SK-N-MC (cell line): Measurements from ENCODE around the gene CLMP.

ENCODE experiments used
- DNase-seq: peaks from one replicate; pipeline ENCODE4 v3.0.0-alpha.2; 2011; ENCODE audit warnings: low read depth, low spot score
- H3K27ac ChIP-seq: fragments of 200-600 bp; sonication (generic); 2 replicates; pipeline ENCODE4 v1.5.1; 2016; ENCODE audit warnings: mixed run types
- H3K36me3 ChIP-seq: fragments of 200-600 bp; sonication (generic); 2 replicates; pipeline ENCODE4 v1.6.1; 2017; ENCODE audit warnings: antibody characterized with exemption, low read length, mixed read lengths; ENCODE audit not compliant: insufficient read depth
- H3K4me3 ChIP-seq: fragments of 200-600 bp; sonication (generic); 2 replicates; pipeline ENCODE4 v1.5.1; 2016
- H3K9ac ChIP-seq: fragments of 200-600 bp; sonication (generic); 2 replicates; pipeline ENCODE4 v1.8.0; 2017; ENCODE audit warnings: mixed run types, mixed read lengths; ENCODE audit not compliant: insufficient read length
- H3K9me3 ChIP-seq: fragments of 200-600 bp; sonication (generic); 2 replicates; pipeline ENCODE4 v1.6.1; 2017; ENCODE audit warnings: low read depth, mild to moderate bottlenecking, antibody characterized with exemption, low read length, moderate library complexity, mixed read lengths
- EZH2 ChIP-seq: fragments of 200-600 bp; sonication (generic); IDR thresholded peaks from one replicate; pipeline ENCODE4 v1.6.1; 2017; ENCODE audit warnings: antibody characterized with exemption
- FOXP2 ChIP-seq: optimal IDR thresholded peaks from 2 replicates; pipeline ENCODE3; 2011; ENCODE audit warnings: mild to moderate bottlenecking, moderate library complexity; ENCODE audit not compliant: insufficient read depth; ENCODE audit errors: extremely low read length, control extremely low read depth
- POLR2AphosphoS5 ChIP-seq: IDR thresholded peaks from 2 replicates; pipeline ENCODE4 v1.6.1; 2012; ENCODE audit warnings: mild to moderate bottlenecking, low read depth, low read length, borderline replicate concordance

The CLMP gene

DNA sequence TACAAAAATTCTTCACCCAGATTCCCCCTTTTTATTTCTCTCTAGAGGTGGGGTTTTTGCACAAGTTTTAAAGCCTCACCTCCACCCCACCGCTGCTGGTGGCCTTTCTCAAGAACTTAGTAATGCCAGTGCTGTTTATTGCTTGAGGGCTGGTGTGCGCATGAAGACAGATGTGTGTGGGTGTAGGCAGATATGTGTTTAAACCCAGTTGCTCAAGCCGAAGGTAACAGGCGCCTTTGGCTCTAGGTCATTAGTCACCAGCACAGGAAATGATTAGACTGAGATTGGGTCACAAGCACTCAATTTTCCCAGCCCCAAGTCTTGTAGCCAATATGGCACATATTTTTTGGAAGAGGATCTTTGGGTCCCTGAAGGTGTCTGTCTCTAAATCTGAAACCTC, 2.7 kb upstream of the CLMP start:
- TF ChIP-seq FOXP2 (no peak), POLR2AphosphoS5 (no peak; the same call in 1 of the 2 replicates), EZH2 (no peak)
- no peaks in the 10 kb centered on the region for H3K9me3 ChIP-seq
- 0 out of 2 replicates have a peak overlapping the region, but pooled peaks have one; percentile 2 for H3K4me3 ChIP-seq
- H3K9ac ChIP-seq, result no peak overlapping the region
- H3K36me3 ChIP-seq, result peaks cover 6% of the 10 kb centered on the region
- no peak for DNase-seq
- no peak overlapping the region for H3K27ac ChIP-seq

GRCh38 chr11:123196060-123196714, 1.1 kb upstream of the CLMP start:
- DNase-seq, result no peak
- no peak overlapping the region for H3K4me3 ChIP-seq
- no peak overlapping the region for H3K9ac ChIP-seq
- no peaks in the 10 kb centered on the region for H3K9me3 ChIP-seq
- H3K27ac ChIP-seq, result no peak overlapping the region
- no peak for TF ChIP-seq EZH2
- no peak for TF ChIP-seq POLR2AphosphoS5
- TF ChIP-seq FOXP2, result no peak
- peaks cover 21% of the 10 kb centered on the region for H3K36me3 ChIP-seq

- no peaks in the 10 kb centered on the region for H3K9me3 ChIP-seq
- DNase-seq, result no peak
- H3K9ac ChIP-seq, result peak overlapping the region; percentile 88
- H3K36me3 ChIP-seq, result peaks cover 35% of the 10 kb centered on the region
- TF ChIP-seq FOXP2, result peak; percentile 26
- TF ChIP-seq EZH2, result no peak
- TF ChIP-seq POLR2AphosphoS5, result no peak
- H3K27ac ChIP-seq, result peak overlapping the region; percentile 84
- H3K4me3 ChIP-seq, result peak overlapping the region; percentile 84
These were observed 486 bp downstream of the CLMP start for GRCh38 chr11:123194337-123195187.

DNA sequence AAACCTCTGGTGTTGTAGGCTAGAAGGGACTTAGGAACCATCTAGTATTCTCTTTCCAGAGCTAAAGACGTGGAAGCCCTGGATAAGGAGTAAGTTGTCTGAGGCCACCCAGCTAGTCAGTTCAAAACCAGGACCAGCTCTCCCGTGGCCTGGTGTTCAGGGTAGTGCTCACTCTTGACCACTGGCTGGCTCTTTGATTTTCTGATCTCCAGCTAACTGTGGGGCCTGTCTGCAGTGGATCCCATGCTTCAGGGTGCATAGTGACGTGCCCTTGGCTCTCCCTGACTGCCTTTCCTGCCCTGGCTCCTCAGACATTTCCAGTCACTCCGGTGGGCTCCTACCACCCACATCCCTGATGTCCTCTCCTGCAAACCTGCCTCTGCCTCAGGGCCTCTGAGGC, 1.3 kb downstream of the CLMP start:
- H3K9me3 ChIP-seq, result no peaks in the 10 kb centered on the region
- peak overlapping the region; percentile 84 for H3K27ac ChIP-seq
- peak overlapping the region; percentile 88 for H3K9ac ChIP-seq
- DNase-seq, result no peak
- peaks cover 40% of the 10 kb centered on the region for H3K36me3 ChIP-seq
- TF ChIP-seq POLR2AphosphoS5, result no peak
- no peak for TF ChIP-seq EZH2
- no peak for TF ChIP-seq FOXP2
- peak overlapping the region; percentile 84 for H3K4me3 ChIP-seq

DNA sequence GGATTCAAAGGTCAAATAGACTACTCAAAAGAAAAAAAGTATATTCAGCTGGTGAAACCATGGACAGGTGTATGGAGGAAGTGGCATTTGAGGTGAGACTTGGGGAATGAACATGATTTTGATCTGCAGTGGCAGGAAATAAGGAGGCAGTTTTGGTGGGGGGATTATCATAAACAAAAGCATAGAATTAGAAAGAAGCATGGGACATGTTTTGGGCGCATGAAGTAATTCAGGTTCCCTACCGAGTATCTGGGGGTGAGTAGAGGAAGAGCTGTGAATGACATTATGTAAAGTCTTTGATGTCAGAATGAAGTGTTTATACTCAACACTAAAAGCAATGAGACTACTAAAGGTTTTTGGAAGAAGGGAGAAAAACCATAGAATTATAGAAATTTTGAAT, 3.1 kb downstream of the CLMP start:
- H3K4me3 ChIP-seq, result no peak overlapping the region
- H3K9me3 ChIP-seq, result no peaks in the 10 kb centered on the region
- H3K36me3 ChIP-seq, result peaks cover 46% of the 10 kb centered on the region
- no peak overlapping the region for H3K9ac ChIP-seq
- DNase-seq, result no peak
- TF ChIP-seq POLR2AphosphoS5 (no peak), FOXP2 (no peak)
- H3K27ac ChIP-seq, result no peak overlapping the region

- H3K36me3 ChIP-seq, result peaks cover 54% of the 10 kb centered on the region
- H3K27ac ChIP-seq, result no peak overlapping the region
- TF ChIP-seq POLR2AphosphoS5, result no peak
- no peak for TF ChIP-seq FOXP2
These were observed 4.5 kb downstream of the CLMP start for GRCh38 chr11:123190518-123190917.

GRCh38 chr11:123188508-123189165, 6.4 kb downstream of the CLMP start:
- H3K9me3 ChIP-seq, result no peaks in the 10 kb centered on the region
- peaks cover 59% of the 10 kb centered on the region for H3K36me3 ChIP-seq
- H3K9ac ChIP-seq, result no peak overlapping the region
- peak overlapping the region; percentile 44 for H3K27ac ChIP-seq
- H3K4me3 ChIP-seq, result no peak overlapping the region
- DNase-seq, result no peak
- TF ChIP-seq POLR2AphosphoS5 (no peak), FOXP2 (no peak), EZH2 (no peak)

More at GRCh38 chr11:123190518-123190917, 4.5 kb downstream of the CLMP start:
- DNase-seq, result no peak
- H3K9ac ChIP-seq, result no peak overlapping the region
- no peak overlapping the region for H3K4me3 ChIP-seq
- H3K9me3 ChIP-seq, result no peaks in the 10 kb centered on the region
